NCI-H1105 (cell line): ENCODE measurements around the gene PTPRJ.
"Not testable (repeated sequence)": the region's sequence is repeated elsewhere in the genome, so short reads cannot be mapped to it uniquely, and the experiment has no call there.

ENCODE experiments used
- DNase-seq: peaks from one replicate; lab custom pipeline; 2025; lab: John Stamatoyannopoulos, UW

Gene PTPRJ

GRCh38 chr11:48164836-48165235, 184.5 kb downstream of the PTPRJ start:
- DNase-seq = no peak

- DNase-seq = no peak
Measured at GRCh38 chr11:48165426-48165825, 185.1 kb downstream of the PTPRJ start.

- no peak for DNase-seq
Measured at GRCh38 chr11:48167380-48167779, 187.0 kb downstream of the PTPRJ start.

- DNase-seq = no peak
Measured at GRCh38 chr11:48168815-48169214, 188.5 kb downstream of the PTPRJ start.

GRCh38 chr11:48169259-48169658, 188.9 kb downstream of the PTPRJ start:
- DNase-seq = no peak

- DNase-seq = no peak
Measured at GRCh38 chr11:48169717-48170116, 189.4 kb downstream of the PTPRJ start.

GRCh38 chr11:48170241-48171233, 190.2 kb downstream of the PTPRJ start:
- DNase-seq = no peak

- DNase-seq = peak; percentile 46
Measured at GRCh38 chr11:48172818-48173609, 192.7 kb downstream of the PTPRJ start.

GRCh38 chr11:48177661-48178060, 197.3 kb downstream of the PTPRJ start:
- DNase-seq = no peak

- no peak for DNase-seq
Measured at GRCh38 chr11:48180627-48181026, 200.3 kb downstream of the PTPRJ start.

- DNase-seq = no peak
Measured at GRCh38 chr11:48182860-48183526, 202.6 kb downstream of the PTPRJ start.

GRCh38 chr11:48184452-48184851, 204.1 kb downstream of the PTPRJ start:
- no peak for DNase-seq

- DNase-seq = not testable (repeated sequence)
Measured at GRCh38 chr11:48190906-48191654, 210.7 kb downstream of the PTPRJ start.

GRCh38 chr11:48193876-48194275, 213.5 kb downstream of the PTPRJ start:
- DNase-seq = no peak

GRCh38 chr11:48207881-48208280, 227.5 kb downstream of the PTPRJ start:
- no peak for DNase-seq

GRCh38 chr11:48210052-48210451, 229.7 kb downstream of the PTPRJ start:
- no peak for DNase-seq

- no peak for DNase-seq
Measured at GRCh38 chr11:48216510-48216909, 236.2 kb downstream of the PTPRJ start, which contains the start of gene OR4B1. TSS of gene OR4B1 (plus strand) at chr11:48216810. CDS start at chr11:48216810, 0 bp downstream.
